Activated B cell treated with CpG ODN at 0.5 μM for 24 hours (primary cell): Measurements from ENCODE around the gene PIGN. TPM values are rescaled to one million over a fixed set of nuclear protein-coding genes. Genes with fewer than 3 reads are reported as not detected.

Experiments used
- ATAC-seq: fragments of 200-7000 bp; cut with Tn5 transposase; one replicate; pipeline ENCODE4 v1.10.0; 2021; ENCODE audit warnings: low read depth, mild to moderate bottlenecking, moderate library complexity
- CTCF ChIA-PET: fragments of 350-600 bp; sonication (Branson Sonifier 250); formaldehyde crosslinking; loops from one replicate; lab custom pipeline; 2021; ENCODE audit warnings: antibody characterized with exemption; lab: Charles Lee
- POLR2A ChIA-PET: fragments of 350-600 bp; sonication (Branson Sonifier 250); formaldehyde crosslinking; loops from one replicate; lab custom pipeline; 2021; ENCODE audit warnings: antibody characterized with exemption; lab: Charles Lee
- DNase-seq: peaks from one replicate; pipeline ENCODE4 v3.0.0; 2022
- H3K27ac Mint-ChIP-seq: one replicate; pipeline ENCODE4 v1.8.0; 2020; ENCODE audit warnings: mixed read lengths
- H3K27me3 Mint-ChIP-seq: one replicate; pipeline ENCODE4 v1.8.0; 2021; ENCODE audit warnings: mixed read lengths
- H3K36me3 Mint-ChIP-seq: one replicate; pipeline ENCODE4 v1.8.0; 2021; ENCODE audit warnings: low read depth, mixed read lengths
- H3K4me1 Mint-ChIP-seq: one replicate; pipeline ENCODE4 v1.8.0; 2021; ENCODE audit warnings: mixed read lengths
- H3K4me3 Mint-ChIP-seq: one replicate; pipeline ENCODE4 v1.8.0; 2020; ENCODE audit warnings: mild to moderate bottlenecking, mixed read lengths
- H3K9me3 Mint-ChIP-seq: one replicate; pipeline ENCODE4 v1.8.0; 2020; ENCODE audit warnings: mixed read lengths
- CTCF ChIP-seq: fragments of 200-600 bp; IDR thresholded peaks from one replicate; pipeline ENCODE4 v1.8.0; 2022; ENCODE audit warnings: antibody characterized with exemption, mild to moderate bottlenecking
- intact Hi-C: fragments of 100-400 bp; cut with micrococcal nuclease; formaldehyde crosslinking; loops from one replicate; pipeline ENCODE4 v1.15.1; 2024
- total RNA-seq: library from RNA; stranded (reverse); gene quantifications from 2 replicates; pipeline ENCODE4 v1.2.3, GENCODE V29; 2022

Gene PIGN
- total RNA-seq, 1 donor from 2014 or later, result 29.4 TPM

- no peak for TF ChIP-seq CTCF
- no peaks in the 10 kb centered on the region for H3K9me3 Mint-ChIP-seq
- peaks cover 2% of the 10 kb centered on the region for H3K27me3 Mint-ChIP-seq
- CTCF ChIA-PET, result no interaction called here
- POLR2A ChIA-PET, result no interaction called here
- ATAC-seq, result no peak
- no peaks in the 10 kb centered on the region for H3K4me1 Mint-ChIP-seq
- H3K27ac Mint-ChIP-seq, result no peak overlapping the region
- no peak for DNase-seq
- H3K36me3 Mint-ChIP-seq, result no peaks in the 10 kb centered on the region
- intact Hi-C loops, result no loop called here
- no peak overlapping the region for H3K4me3 Mint-ChIP-seq
These were observed 175.4 kb downstream of the PIGN start for GRCh38 chr18:62011416-62011815.

GRCh38 chr18:62009521-62009920 lies 177.3 kb downstream of the PIGN start:
- no peaks in the 10 kb centered on the region for H3K4me1 Mint-ChIP-seq
- no peaks in the 10 kb centered on the region for H3K36me3 Mint-ChIP-seq
- ATAC-seq, result no peak
- H3K27me3 Mint-ChIP-seq, result peaks cover 2% of the 10 kb centered on the region
- no peak for TF ChIP-seq CTCF
- no peak overlapping the region for H3K27ac Mint-ChIP-seq
- ChIA-PET CTCF (no interaction called here), POLR2A (no interaction called here)
- no peak overlapping the region for H3K4me3 Mint-ChIP-seq
- H3K9me3 Mint-ChIP-seq, result peaks cover 2% of the 10 kb centered on the region
- DNase-seq, result no peak
- intact Hi-C loops, result no loop called here

DNA sequence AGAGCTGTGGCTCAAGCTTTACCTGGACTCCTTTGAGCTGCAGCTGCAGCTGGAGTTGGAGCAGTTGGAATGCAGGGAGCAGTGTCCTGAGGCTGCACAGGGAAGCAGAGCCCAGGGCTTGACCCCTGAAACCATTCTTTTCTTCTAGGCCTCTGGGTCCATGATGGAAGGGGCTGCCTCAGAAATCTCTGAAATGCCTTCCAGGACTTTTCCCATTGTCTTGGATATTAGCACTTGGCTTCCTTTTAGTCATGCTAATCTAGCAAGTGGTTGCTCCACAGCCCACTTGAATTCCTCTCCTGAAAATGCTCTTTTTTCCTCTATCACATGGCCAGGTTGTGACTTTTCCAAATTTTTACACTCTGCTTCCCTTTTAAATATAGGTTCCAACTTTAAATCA lies 185.5 kb downstream of the PIGN start:
- no peak overlapping the region for H3K4me3 Mint-ChIP-seq
- H3K36me3 Mint-ChIP-seq, result no peaks in the 10 kb centered on the region
- DNase-seq (no peak), ATAC-seq (no peak)
- ChIA-PET CTCF (no interaction called here), POLR2A (no interaction called here)
- peaks cover 11% of the 10 kb centered on the region for H3K9me3 Mint-ChIP-seq
- H3K27ac Mint-ChIP-seq, result no peak overlapping the region
- no peak for TF ChIP-seq CTCF
- no peaks in the 10 kb centered on the region for H3K27me3 Mint-ChIP-seq
- intact Hi-C loops, result no loop called here
- no peaks in the 10 kb centered on the region for H3K4me1 Mint-ChIP-seq

DNA sequence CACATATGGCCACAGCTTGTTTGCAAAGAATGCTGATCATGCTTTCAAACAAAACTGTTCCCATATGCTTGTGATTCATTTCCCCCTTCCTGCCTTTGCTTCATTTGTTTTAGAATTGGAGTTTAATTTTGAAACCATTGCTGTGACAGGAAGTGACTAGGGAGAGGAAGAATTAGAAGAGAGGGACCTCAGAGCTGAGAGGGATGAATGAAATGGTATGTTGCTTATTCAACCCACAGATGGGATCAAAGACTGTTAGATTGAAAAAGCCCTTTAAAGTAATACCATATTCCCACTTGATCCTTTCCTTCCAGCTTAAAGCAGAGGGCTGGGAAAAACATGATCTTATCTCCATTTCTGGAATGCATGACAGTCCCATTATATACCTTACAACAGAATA lies 187.9 kb downstream of the PIGN start:
- no peak for ATAC-seq
- H3K27ac Mint-ChIP-seq, result no peak overlapping the region
- CTCF ChIA-PET, result no interaction called here

GRCh38 chr18:61998335-61998734 lies 188.5 kb downstream of the PIGN start:
- intact Hi-C loops, result no loop called here
- Mint-ChIP-seq H3K9me3 (peaks cover 10% of the 10 kb centered on the region), H3K36me3 (no peaks in the 10 kb centered on the region), H3K4me3 (no peak overlapping the region), H3K27ac (no peak overlapping the region), H3K4me1 (no peaks in the 10 kb centered on the region), H3K27me3 (peaks cover 5% of the 10 kb centered on the region)
- ATAC-seq (no peak), DNase-seq (no peak)
- TF ChIP-seq CTCF, result no peak
- POLR2A ChIA-PET, result no interaction called here
- CTCF ChIA-PET, result no interaction called here

More for the DNA sequence above, 187.9 kb downstream of the PIGN start:
- POLR2A ChIA-PET, result no interaction called here
- Mint-ChIP-seq H3K36me3 (no peaks in the 10 kb centered on the region), H3K27me3 (peaks cover 5% of the 10 kb centered on the region), H3K4me1 (no peaks in the 10 kb centered on the region), H3K4me3 (no peak overlapping the region), H3K9me3 (peaks cover 10% of the 10 kb centered on the region)
- DNase-seq, result no peak
- no peak for TF ChIP-seq CTCF
- intact Hi-C loops, result no loop called here
